HG02798 (cell line): ENCODE data around the gene ABCD3.

ENCODE experiments used
- ATAC-seq: cut with Tn5 transposase; IDR thresholded peaks from one replicate; pipeline ENCODE4 v1.9.1; 2021; ENCODE audit warnings: mild to moderate bottlenecking; ENCODE audit not compliant: unreplicated experiment, poor library complexity

ABCD3 gene

GRCh38 chr1:94522304-94522703, 104.1 kb downstream of the ABCD3 start:
- ATAC-seq = no peak

GRCh38 chr1:94524531-94524930, 106.3 kb downstream of the ABCD3 start:
- ATAC-seq = no peak

DNA sequence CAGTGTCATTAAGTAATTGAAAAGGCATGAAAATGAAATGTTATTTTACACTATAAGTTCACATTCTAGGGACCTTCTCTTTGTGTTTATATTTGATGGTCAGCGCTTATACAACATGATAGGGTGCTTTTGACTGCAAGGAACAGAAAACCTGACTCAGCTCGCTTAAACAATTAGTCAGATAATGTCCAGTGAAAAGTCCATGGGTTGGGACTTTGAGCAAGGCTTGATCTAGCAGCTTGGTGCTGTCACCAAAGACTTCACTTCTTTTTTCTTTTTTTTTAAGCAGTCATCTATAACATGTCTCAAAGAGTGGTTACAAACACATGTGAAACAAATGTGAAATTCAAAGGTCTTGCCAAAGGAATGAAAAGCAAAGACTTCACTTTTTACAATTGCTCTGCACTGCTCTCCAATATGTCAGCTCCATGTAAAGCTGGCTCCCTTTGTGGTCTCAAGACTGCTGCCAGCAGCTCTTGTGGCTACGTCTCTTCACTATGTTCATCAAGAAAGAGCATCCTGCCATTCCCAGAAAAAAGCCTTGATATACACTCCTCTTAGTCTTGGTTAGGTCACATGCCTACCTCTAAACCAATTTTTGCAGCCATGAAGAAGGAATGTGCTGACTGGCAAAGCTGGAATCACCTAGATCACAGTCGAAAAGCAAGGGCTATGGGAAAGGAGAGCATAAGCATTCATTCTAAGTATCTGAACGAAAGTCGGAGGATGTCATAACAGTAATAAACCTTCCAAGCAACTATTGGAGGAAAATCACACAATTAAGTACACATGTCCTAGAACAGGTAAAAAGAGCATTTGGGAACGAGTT, 108.2 kb downstream of the ABCD3 start:
- ATAC-seq = no peak

GRCh38 chr1:94527447-94528031, 109.3 kb downstream of the ABCD3 start:
- no peak for ATAC-seq

DNA sequence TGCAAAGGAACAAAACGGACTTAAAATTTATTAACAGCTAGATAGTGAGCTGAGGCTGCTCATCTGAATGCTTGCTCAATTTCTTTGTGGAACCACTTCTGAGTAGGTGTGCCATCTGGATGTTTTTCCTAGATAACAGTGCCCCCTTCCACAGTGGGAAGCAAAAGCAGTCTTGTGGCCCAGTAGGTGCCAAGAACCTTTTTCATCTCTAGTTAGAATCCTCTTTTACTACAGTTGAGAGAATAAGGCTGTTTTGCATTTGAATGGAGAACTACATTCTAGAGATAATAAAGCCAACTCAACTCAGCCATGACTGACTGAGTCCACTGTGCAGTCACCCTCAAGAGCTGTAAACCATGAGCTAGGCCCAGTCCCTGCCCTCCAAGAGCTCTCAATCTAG, 110.1 kb downstream of the ABCD3 start:
- no peak for ATAC-seq

GRCh38 chr1:94528826-94529225, 110.6 kb downstream of the ABCD3 start:
- ATAC-seq = no peak

DNA sequence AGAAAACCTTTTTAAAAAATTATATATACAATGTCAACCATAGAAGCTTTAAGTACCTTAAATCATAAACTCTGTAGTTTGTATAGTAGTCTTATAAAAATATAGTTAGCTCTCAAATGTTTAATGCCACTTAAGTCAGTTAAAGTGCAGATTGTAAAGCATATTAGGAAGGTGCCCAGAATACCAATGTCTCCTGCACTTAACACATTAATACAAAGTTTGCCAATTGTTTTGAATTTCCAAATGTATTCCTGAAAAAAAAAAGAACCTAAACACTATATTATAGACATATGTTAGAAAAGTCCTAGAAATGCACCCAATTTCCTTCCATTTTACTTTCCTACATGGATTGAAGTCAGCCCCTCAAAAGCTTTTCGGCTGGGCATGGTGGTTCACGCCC, 111.2 kb downstream of the ABCD3 start:
- ATAC-seq = no peak

- ATAC-seq = no peak
Measured at GRCh38 chr1:94530373-94530878, 112.2 kb downstream of the ABCD3 start.

GRCh38 chr1:94531664-94532063, 113.5 kb downstream of the ABCD3 start:
- no peak for ATAC-seq

DNA sequence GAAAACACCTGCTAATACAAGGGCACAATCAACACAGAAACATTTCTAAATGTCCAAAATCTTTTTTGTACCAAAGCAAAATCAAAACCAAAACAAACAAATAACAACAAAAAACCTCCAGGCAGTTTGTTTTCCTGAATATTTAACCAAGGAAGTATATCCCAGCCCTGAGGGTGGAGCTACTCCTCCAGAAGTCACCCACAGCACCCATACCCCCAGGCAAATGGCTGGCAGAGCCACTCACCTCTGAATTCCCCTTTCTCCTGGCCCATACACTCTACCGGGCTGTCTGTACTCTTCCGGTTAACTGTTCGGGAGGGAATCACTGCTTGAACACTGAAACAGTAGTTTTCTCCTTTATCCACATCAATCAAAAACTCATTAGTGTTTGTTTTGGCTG, 113.9 kb downstream of the ABCD3 start:
- no peak for ATAC-seq

- ATAC-seq = no peak
Measured at GRCh38 chr1:94535095-94535494, 116.9 kb downstream of the ABCD3 start.

DNA sequence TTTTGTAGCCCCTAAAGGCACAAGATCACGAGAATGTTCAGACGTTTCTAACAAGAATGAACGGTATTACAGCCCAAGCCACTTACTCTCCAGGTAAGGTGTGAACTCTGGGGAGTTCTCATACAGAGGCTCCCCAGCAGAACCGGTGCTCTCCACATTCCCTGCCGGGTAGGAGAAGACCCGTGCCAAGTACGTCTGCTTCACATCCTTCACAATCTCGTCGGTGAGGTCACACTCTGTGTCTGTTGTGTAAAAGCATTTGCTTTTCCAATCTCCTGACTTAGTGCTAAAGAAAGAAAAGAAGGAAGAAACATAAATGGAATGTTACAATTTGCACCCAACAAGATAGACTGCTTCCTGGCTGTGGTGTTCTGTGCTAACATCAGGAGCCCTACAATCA, 117.7 kb downstream of the ABCD3 start:
- no peak for ATAC-seq

GRCh38 chr1:94537254-94537653, 119.1 kb downstream of the ABCD3 start:
- ATAC-seq = no peak

- ATAC-seq = no peak
Measured at GRCh38 chr1:94538243-94538827, 120.1 kb downstream of the ABCD3 start.

DNA sequence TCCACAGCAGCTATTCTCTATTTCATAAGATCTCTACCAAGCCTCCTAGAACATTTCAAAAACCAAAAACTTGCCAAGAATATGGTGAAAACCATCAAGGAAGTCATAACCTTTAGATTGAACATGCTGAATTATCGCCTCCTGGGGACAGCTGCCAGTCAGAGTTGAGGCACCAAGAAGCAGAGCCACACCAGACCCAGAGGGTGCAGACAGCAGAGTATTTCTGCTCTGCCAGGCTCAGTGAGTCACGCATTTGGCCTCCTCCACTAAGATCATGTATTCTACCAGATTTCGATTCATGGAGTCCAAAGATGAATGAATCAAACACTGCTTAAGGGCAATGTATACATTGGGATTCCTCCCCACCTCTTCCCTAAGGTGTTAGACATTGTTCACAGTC, 121.3 kb downstream of the ABCD3 start:
- ATAC-seq = no peak

- no peak for ATAC-seq
Measured at GRCh38 chr1:94540440-94541245, 122.5 kb downstream of the ABCD3 start.

- ATAC-seq = peak; percentile 84
Measured at GRCh38 chr1:94541246-94542087, 123.3 kb downstream of the ABCD3 start, which contains the start of gene F3. Gene F3, minus strand, starts transcription at chr1:94541759. Its CDS starts 123 bp downstream, at chr1:94541636.

DNA sequence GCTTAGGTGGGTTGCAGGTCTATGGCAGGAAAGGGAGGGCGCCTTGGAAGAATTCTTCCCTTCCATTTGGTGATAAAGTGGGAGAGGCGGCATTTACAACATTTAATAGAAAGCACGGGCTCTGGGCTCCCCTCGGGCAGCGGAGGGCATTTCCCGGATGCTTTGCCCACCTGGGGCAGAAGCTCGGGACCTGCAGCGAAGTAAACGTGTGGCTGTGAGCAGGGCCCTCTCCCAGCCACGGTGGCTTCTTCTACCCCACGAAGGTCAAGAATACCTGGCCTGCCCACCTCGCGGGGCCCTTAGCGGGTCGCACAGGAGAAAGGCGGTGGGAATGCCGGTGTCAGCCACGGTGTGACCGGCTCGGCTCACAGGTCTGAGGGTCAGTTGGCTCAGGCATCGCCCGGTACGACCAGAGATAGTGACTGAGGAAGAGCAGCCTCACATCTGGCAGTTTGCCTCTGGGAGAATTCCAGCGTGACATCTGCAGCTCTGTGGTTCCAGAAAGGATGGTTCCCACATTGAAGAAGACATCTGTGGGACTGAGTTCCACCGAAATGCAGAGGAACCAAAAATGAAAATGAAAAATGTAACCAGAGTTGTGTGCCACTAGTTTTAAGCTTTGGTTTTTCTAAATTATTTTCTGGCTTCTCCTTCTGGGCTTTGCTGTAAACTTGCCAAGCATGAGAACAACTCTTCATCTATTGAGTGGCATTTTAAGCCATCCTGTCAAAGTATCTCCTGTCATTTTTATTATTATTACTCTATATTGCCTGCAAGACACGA, 124.1 kb downstream of the ABCD3 start:
- peak; percentile 29 for ATAC-seq

DNA sequence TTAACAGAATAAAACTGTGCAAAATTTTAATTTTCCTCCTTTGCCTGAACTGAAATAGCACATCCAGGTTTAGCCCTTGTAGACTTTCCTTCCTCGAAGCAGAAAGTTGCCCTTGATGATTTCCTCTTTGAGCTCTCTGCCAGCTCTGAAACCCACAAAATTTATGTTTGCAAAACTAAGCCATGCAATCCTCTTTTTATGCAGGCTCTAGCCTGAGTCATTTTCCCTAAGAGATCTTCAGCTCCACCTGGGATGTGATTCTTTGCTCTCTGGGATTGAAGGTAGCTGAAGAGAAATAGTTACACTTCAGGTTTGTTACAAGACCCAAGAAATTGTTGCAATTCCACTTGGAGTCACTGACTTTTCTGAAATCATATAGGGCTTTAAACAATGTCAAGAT, 124.8 kb downstream of the ABCD3 start:
- ATAC-seq = no peak
